ENCODE measurements around the gene B3GALT5.

Gene B3GALT5

GRCh38 chr21:39707316-39707715 lies 94.6 kb downstream of the B3GALT5 start:
- no peak for DNase-seq

DNA sequence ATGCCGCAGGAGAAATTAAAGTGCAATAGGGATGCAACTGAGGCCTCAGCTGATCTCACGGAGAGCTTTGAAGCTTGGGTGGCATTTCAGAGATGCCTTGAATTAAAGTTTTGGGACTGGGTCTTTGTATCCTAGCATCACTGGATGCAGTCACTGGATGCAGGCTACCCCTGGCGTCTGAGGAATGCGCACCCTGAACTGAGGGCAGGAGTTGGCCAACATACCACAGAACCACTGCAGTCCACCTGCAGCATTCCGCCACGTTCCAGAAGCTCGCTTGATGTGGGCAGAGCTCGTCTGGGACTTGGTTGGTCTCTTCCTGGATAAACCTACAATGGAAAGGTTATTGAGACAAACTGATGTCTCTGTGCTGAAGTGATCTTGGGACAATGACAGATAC lies 98.1 kb downstream of the B3GALT5 start:
- no peak for DNase-seq

- no peak for DNase-seq
These were observed 99.5 kb downstream of the B3GALT5 start for GRCh38 chr21:39712273-39712672.

- DNase-seq = no peak
These were observed 100.2 kb downstream of the B3GALT5 start for GRCh38 chr21:39712976-39713375.

DNA sequence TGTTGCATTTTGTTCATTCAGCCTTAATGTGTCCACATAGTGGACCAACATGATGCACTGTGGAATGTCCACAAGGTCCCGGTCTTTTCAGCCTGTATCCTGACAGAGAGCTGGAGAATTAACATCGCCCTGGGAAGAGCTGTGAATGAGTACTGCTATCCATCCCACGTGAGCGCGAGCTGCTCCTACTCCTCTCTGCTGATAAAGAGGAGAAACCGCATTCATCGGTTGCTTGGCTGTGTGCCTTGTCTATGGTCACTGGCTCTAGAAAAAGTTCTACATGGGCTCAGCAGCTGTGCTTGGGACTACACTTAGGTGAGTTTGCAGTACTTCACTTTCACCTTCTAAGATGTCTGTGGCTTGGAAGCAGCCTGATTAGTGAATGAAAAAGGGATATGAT lies 101.2 kb downstream of the B3GALT5 start:
- DNase-seq = no peak

DNA sequence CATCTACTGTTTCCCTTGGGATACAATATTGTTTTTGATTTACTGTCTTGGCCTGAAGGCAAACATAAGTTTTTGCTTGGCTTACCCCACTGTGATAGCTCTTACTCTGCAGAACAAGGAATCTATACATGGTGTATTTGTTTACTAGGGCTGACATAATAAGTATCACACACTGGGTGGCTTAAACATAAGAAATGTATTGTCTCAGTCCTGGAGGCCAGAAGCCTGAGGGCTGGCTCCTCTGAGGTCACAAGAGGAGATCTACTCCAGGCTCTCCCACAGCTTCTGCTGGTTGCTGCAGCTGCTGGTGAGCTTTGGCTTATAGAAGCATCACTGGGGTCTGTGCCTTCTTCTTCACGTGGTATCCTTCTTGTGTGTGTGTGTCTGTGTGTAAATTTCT lies 101.6 kb downstream of the B3GALT5 start:
- DNase-seq = no peak

- DNase-seq = no peak
These were observed 103.2 kb downstream of the B3GALT5 start for GRCh38 chr21:39715804-39716397.

GRCh38 chr21:39720126-39720778 lies 107.5 kb downstream of the B3GALT5 start:
- no peak for DNase-seq

- no peak for DNase-seq
These were observed 109.1 kb downstream of the B3GALT5 start for GRCh38 chr21:39721885-39722284.

Data from NCI-H226 (cell line).